ENCODE data around the gene WDR88.

DNA sequence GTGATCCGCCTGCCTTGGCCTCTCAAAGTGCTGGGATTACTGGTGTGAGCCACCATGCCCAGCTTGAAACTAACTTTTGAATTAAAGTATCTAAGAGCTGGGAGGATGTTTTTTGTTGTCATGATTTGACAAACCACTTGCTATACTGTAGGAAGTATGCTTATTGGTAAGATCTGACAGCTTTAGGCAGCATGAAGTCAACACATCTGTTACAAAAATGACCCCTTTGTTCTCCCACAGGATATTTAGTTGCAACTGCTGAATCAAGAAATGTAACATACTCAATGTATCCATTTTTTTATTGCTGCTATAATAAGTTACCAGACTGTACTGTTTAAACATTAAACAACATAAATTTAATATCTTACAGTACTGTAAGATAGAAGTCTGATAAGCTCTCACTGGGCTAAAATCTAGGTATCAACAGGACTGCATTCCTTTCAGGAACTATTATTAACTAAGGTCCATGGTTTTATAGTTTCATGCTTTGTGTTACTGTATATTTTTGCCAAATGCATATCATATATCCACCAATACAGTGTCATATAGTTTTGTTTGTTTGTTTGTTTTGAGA, 39.4 kb downstream of the WDR88 start:
- TF ChIP-seq GATA3 (IDR thresholded peaks at IDR 0.05; ENCODE audit: low read depth, low read length) (no peak), GATA2 (IDR thresholded peaks at IDR 0.05; ENCODE audit: low read depth, low read length) (no peak)
